Tibial nerve (tissue), 4 donors: Measurements from ENCODE around the gene SPATS2. TPM values are rescaled to one million over a fixed set of nuclear protein-coding genes. Genes with fewer than 3 reads are reported as not detected.
A peak's percentile ranks its signal among the peaks of the same experiment; 100 is the strongest.

Experiments
- DNase-seq, 2 donors: peaks; one replicate each; pipeline ENCODE4 v3.0.0-alpha.2; 2019; ENCODE audit warnings: low spot score in 2 of 2
- H3K27ac ChIP-seq, 4 donors: fragments of 200-600 bp; sonication (generic) in 3 of 4; one replicate each; pipeline ENCODE4 v1.5.1; 2017 to 2019; ENCODE audit warnings: mild to moderate bottlenecking in 1 of 4
- H3K27me3 ChIP-seq, 2 donors: fragments of 200-600 bp; sonication (generic) in 1 of 2; one replicate each; pipeline versions ENCODE4 v1.5.1 to v1.6.0; 2017 to 2019
- H3K36me3 ChIP-seq, 3 donors: fragments of 200-600 bp; sonication (generic); one replicate each; pipeline ENCODE4 v1.5.1; 2018 to 2019
- H3K4me1 ChIP-seq, 4 donors: fragments of 200-600 bp; sonication (generic) in 3 of 4; one replicate each; pipeline ENCODE4 v1.5.1; 2017 to 2019
- H3K4me3 ChIP-seq, 4 donors: fragments of 200-600 bp; sonication (generic) in 3 of 4; one replicate each; pipeline ENCODE4 v1.5.1; 2017 to 2019; ENCODE audit warnings: mild to moderate bottlenecking in 1 of 4, moderate library complexity in 1 of 4
- H3K9me3 ChIP-seq, 4 donors: fragments of 200-600 bp; sonication (generic) in 3 of 4; one replicate each; pipeline ENCODE4 v1.5.1; 2017 to 2019
- CTCF ChIP-seq, 5 experiments: fragments of 200-600 bp in 3 of 5; fragments of 450-650 bp in 2 of 5; sonication (generic) in 3 of 5; IDR thresholded peaks; one replicate each; pipeline ENCODE4 v1.5.1; 2016 to 2019; ENCODE audit warnings: antibody characterized with exemption in 5 of 5, mild to moderate bottlenecking in 3 of 5, moderate library complexity in 2 of 5
- EP300 ChIP-seq, 2 donors: sonication (generic); formaldehyde crosslinking; IDR thresholded peaks; one replicate each; pipeline ENCODE4 v1.6.1; 2017; ENCODE audit warnings: antibody characterized with exemption in 2 of 2, mild to moderate bottlenecking in 1 of 2
- POLR2A ChIP-seq, 2 donors: fragments of 450-650 bp; IDR thresholded peaks; one replicate each; pipeline ENCODE4 v1.6.1; 2017; ENCODE audit warnings: antibody characterized with exemption in 2 of 2, mild to moderate bottlenecking in 2 of 2, moderate library complexity in 2 of 2
- WGBS, 2 donors: methylation state at CpG; one replicate each; pipeline ENCODE4 v1.1.5; 2018; 5-methylcytosine and 5-hydroxymethylcytosine counted together
- total RNA-seq, 4 donors: library from RNA; depleted of rRNA; stranded (reverse); fragments of >200 nt; gene quantifications; one replicate each; pipeline ENCODE4 v1.1.0, GENCODE V29; 2016

SPATS2 gene
- total RNA-seq, 4 donors from 2014 or later = 5.9 to 14.7 (median 9.8) TPM

DNA sequence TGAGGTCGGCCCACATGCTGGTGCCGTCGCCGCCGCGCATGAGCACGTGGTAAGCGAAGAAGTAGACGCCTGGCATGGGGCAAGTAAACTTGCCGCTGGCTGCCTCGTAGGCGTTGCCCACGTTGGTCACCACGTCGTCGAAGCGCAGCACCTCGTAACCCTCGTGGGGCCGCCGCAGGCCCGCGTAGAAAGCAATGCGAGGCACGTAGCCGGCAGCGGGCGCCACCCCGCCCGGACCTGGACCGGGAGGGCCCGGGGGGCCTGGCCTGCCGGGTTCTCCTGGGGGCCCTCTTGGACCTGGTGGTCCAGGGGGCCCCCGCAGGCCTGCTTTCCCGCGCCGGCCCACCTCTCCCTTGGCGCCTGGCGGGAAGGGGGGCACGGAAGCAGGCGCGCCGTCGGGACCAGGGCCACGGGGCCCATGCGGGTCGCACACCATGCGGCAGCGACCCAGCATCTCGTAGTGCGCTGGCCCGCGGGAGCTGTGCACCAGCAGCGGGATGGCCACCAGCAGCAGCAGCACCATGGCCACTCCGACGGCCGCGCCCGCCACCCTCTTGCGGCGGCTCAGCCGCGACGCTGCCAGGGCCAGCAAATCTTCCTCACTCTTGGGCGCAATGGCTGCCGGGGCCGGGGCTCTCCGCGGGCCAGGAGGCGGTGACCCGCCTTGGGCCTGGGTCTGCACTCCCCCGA lies 31.2 kb upstream of the SPATS2 start:
- no peak for DNase-seq
- Histone ChIP-seq H3K27me3 (peaks cover 4 to 87% of the 10 kb centered on the region in 2 donors), H3K4me3 (no peak overlapping the region), H3K36me3 (no peaks in the 10 kb centered on the region), H3K9me3 (no peaks in the 10 kb centered on the region), H3K4me1 (peaks cover 0 to 41% (median 10%) of the 10 kb centered on the region in 4 donors), H3K27ac (no peak overlapping the region)
- TF ChIP-seq CTCF (IDR thresholded peaks at IDR 0.05) = no peak
- no peak for TF ChIP-seq POLR2A (IDR thresholded peaks at IDR 0.05)
- no peak for TF ChIP-seq EP300 (IDR thresholded peaks at IDR 0.05)
- 17 to 38% methylated on average over 9 to 24 of the region's 72 CpGs for WGBS, 2 donors

- Histone ChIP-seq H3K27ac (no peak within 1 kb of the TSS), H3K36me3 (no peaks in the 10 kb centered on the region), H3K27me3 (peaks cover 4 to 89% of the 10 kb centered on the region in 2 donors), H3K4me3 (peak within 1 kb of the TSS in 2 of 4 donors; percentile 30 to 43), H3K9me3 (no peaks in the 10 kb centered on the region), H3K4me1 (peaks cover 0 to 36% (median 8%) of the 10 kb centered on the region in 4 donors)
- WGBS, 2 donors = 2 to 4% methylated on average over 30 to 54 of the region's 65 CpGs
- TF ChIP-seq CTCF (IDR thresholded peaks at IDR 0.05) (peak; percentile 67 to 97 (median 95)), EP300 (IDR thresholded peaks at IDR 0.05) (no peak)
- peak; percentile 60 to 87 for DNase-seq
Measured at GRCh38 chr12:49336645-49337584, 30.3 kb upstream of the SPATS2 start, which contains the start of gene C1QL4. Gene C1QL4, minus strand, starts transcription at chr12:49337188. Its CDS starts 711 bp downstream, at chr12:49336477.

- peaks cover 4 to 91% of the 10 kb centered on the region in 2 donors for H3K27me3 ChIP-seq
- H3K36me3 ChIP-seq = no peaks in the 10 kb centered on the region
- 72 to 80% methylated on average over 6 of the region's 6 CpGs for WGBS, 2 donors
- no peak overlapping the region for H3K27ac ChIP-seq
- TF ChIP-seq EP300 (IDR thresholded peaks at IDR 0.05) (no peak), POLR2A (IDR thresholded peaks at IDR 0.05) (no peak), CTCF (IDR thresholded peaks at IDR 0.05) (no peak)
- H3K4me1 ChIP-seq = peaks cover 0 to 45% (median 19%) of the 10 kb centered on the region in 4 donors
- H3K9me3 ChIP-seq = no peaks in the 10 kb centered on the region
- no peak overlapping the region for H3K4me3 ChIP-seq
- no peak for DNase-seq
Measured at GRCh38 chr12:49338830-49339463, 28.3 kb upstream of the SPATS2 start.

- Histone ChIP-seq H3K4me3 (no peak overlapping the region), H3K36me3 (no peaks in the 10 kb centered on the region), H3K4me1 (peaks cover 0 to 45% (median 19%) of the 10 kb centered on the region in 4 donors), H3K9me3 (no peaks in the 10 kb centered on the region), H3K27me3 (peaks cover 4 to 91% of the 10 kb centered on the region in 2 donors), H3K27ac (no peak overlapping the region)
- TF ChIP-seq EP300 (IDR thresholded peaks at IDR 0.05) (no peak), CTCF (IDR thresholded peaks at IDR 0.05) (no peak), POLR2A (IDR thresholded peaks at IDR 0.05) (no peak)
- 53 to 61% methylated on average over 5 of the region's 5 CpGs for WGBS, 2 donors
- DNase-seq = no peak
Measured at GRCh38 chr12:49339464-49339861, 27.8 kb upstream of the SPATS2 start.
